ENCODE data around the gene PCDHGA1. TPM values are rescaled to one million over a fixed set of nuclear protein-coding genes. Genes with fewer than 3 reads are reported as not detected.

The PCDHGA1 gene
- total and polyA plus RNA-seq, 7 donors = 0.27 to 2.1 (median 0.59) TPM

GRCh38 chr5:141507387-141508091, 177.2 kb downstream of the PCDHGA1 start:
- Histone ChIP-seq H3K36me3 (ENCODE audit: insufficient read depth in 1 of 2, low read depth in 1 of 2) (peaks cover 6 to 18% of the 10 kb centered on the region in 2 donors), H3K4me3 (no peak overlapping the region), H3K27me3 (ENCODE audit: insufficient read depth in 3 of 3, low read length in 2 of 3) (no peaks in the 10 kb centered on the region), H3K4me1 (peaks cover 28% of the 10 kb centered on the region), H3K9me3 (no peaks in the 10 kb centered on the region), H3K27ac (peak overlapping the region; percentile 73)
- WGBS, 3 donors = 26 to 27% (median 26%) methylated on average over 11 of the region's 11 CpGs
- intact Hi-C loops (cut with DNase I) = no loop called here
- peak; percentile 28 to 58 (median 48) for ATAC-seq
- no peak for TF ChIP-seq CTCF (IDR thresholded peaks at IDR 0.05)
- DNase-seq = peak; percentile 64 to 78

- no peak for DNase-seq
- Histone ChIP-seq H3K4me3 (peak overlapping the region; percentile 40), H3K27ac (peak overlapping the region; percentile 73), H3K27me3 (ENCODE audit: insufficient read depth in 3 of 3, low read length in 2 of 3) (no peaks in the 10 kb centered on the region), H3K36me3 (ENCODE audit: insufficient read depth in 1 of 2, low read depth in 1 of 2) (peaks cover 6 to 18% of the 10 kb centered on the region in 2 donors), H3K9me3 (no peaks in the 10 kb centered on the region), H3K4me1 (peaks cover 35% of the 10 kb centered on the region)
- intact Hi-C loops (cut with DNase I) = no loop called here
- ATAC-seq = no peak
- no peak for TF ChIP-seq CTCF (IDR thresholded peaks at IDR 0.05)
- WGBS, 3 donors = 30 to 39% (median 39%) methylated on average over 9 of the region's 9 CpGs
Observed at GRCh38 chr5:141508440-141508797, 178.1 kb downstream of the PCDHGA1 start.

- DNase-seq (peak; percentile 83 to 89), ATAC-seq (peak; percentile 39 to 68 (median 62))
- peaks cover 6 to 18% of the 10 kb centered on the region in 2 donors for H3K36me3 ChIP-seq (ENCODE audit: insufficient read depth in 1 of 2, low read depth in 1 of 2)
- intact Hi-C loops (cut with DNase I) = no loop called here
- H3K9me3 ChIP-seq = no peaks in the 10 kb centered on the region
- H3K27ac ChIP-seq = peak overlapping the region; percentile 73
- H3K4me3 ChIP-seq = peak overlapping the region; percentile 40
- TF ChIP-seq CTCF (IDR thresholded peaks at IDR 0.05) = no peak
- no peaks in the 10 kb centered on the region for H3K27me3 ChIP-seq (ENCODE audit: insufficient read depth in 3 of 3, low read length in 2 of 3)
- 33 to 35% (median 33%) methylated on average over 22 to 23 of the region's 23 CpGs for WGBS, 3 donors
- H3K4me1 ChIP-seq = peaks cover 39% of the 10 kb centered on the region
Observed at GRCh38 chr5:141508798-141509611, 178.7 kb downstream of the PCDHGA1 start.

GRCh38 chr5:141510160-141510559, 179.8 kb downstream of the PCDHGA1 start:
- H3K36me3 ChIP-seq (ENCODE audit: insufficient read depth in 1 of 2, low read depth in 1 of 2) = peaks cover 6 to 18% of the 10 kb centered on the region in 2 donors
- intact Hi-C loops (cut with DNase I) = loop anchor here in 1 of 2 donors (5.0 kb wide), 2 partner anchors 33 to 78 kb away; partner anchors contain the start of genes PCDHGA12 and PCDHGC3
- no peaks in the 10 kb centered on the region for H3K9me3 ChIP-seq
- TF ChIP-seq CTCF (IDR thresholded peaks at IDR 0.05) = no peak
- no peaks in the 10 kb centered on the region for H3K27me3 ChIP-seq (ENCODE audit: insufficient read depth in 3 of 3, low read length in 2 of 3)
- WGBS, 3 donors = 72 to 79% (median 75%) methylated on average over 9 of the region's 9 CpGs
- no peak for ATAC-seq
- no peak overlapping the region for H3K4me3 ChIP-seq
- no peak for DNase-seq
- peak overlapping the region; percentile 38 for H3K27ac ChIP-seq
- peaks cover 51% of the 10 kb centered on the region for H3K4me1 ChIP-seq

Data from psoas muscle (tissue), 8 donors.